ENCODE measurements around the gene ZNF787. TPM values are rescaled to one million over a fixed set of nuclear protein-coding genes. Genes with fewer than 3 reads are reported as not detected.

ZNF787 gene
- total and polyA plus RNA-seq, 2 of the 8 experiments (the other 6 are each of a cell fraction or from before 2014, with no cell fraction given) = 19.7 to 56.0 TPM

- Histone ChIP-seq H3K4me1 (replicated peaks in 1 of 4; ENCODE audit: control insufficient read depth in 3 of 4, insufficient read depth in 4 of 4, low read length in 3 of 4) (peaks cover 5 to 10% (median 8%) of the 10 kb centered on the region in 4 experiments), H3K23me2 (ENCODE audit: low read depth, low read length) (no peaks in the 10 kb centered on the region), H4K20me1 (replicated peaks in 1 of 2; ENCODE audit: control insufficient read depth in 1 of 2, insufficient read depth in 2 of 2, low read length in 2 of 2) (peaks cover 3 to 15% of the 10 kb centered on the region in 2 experiments), H3K9me3 (ENCODE audit: insufficient read depth in 2 of 2, low read depth in 1 of 2, low read length in 1 of 2) (no peaks in the 10 kb centered on the region), H3K18ac (ENCODE audit: extremely low read depth, low read length) (no peak overlapping the region), H3K27me3 (replicated peaks in 1 of 4; ENCODE audit: control insufficient read depth in 3 of 4, extremely low read depth in 1 of 4, insufficient read depth in 3 of 4, low read length in 3 of 4) (no peaks in the 10 kb centered on the region), H3K27ac (ENCODE audit: low read depth, low read length) (no peak overlapping the region), H3K23ac (ENCODE audit: insufficient read length) (no peak overlapping the region), H3K36me3 (ENCODE audit: control insufficient read depth in 2 of 4, insufficient read depth in 4 of 4, low read length in 3 of 4) (peaks cover 2 to 22% (median 10%) of the 10 kb centered on the region in 4 experiments; a peak in 6 of 8 replicates), H3K79me2 (ENCODE audit: control insufficient read depth in 1 of 2, insufficient read depth in 2 of 2, low read length in 2 of 2) (peaks cover 0 to 13% of the 10 kb centered on the region in 2 experiments; a peak in 2 of 4 replicates), H2BK20ac (ENCODE audit: low read length) (no peak overlapping the region), H2BK12ac (ENCODE audit: low read depth, low read length) (no peak overlapping the region), H4K5ac (ENCODE audit: insufficient read length, low read depth, low read length) (no peak overlapping the region), H4K8ac (ENCODE audit: extremely low read depth, insufficient read depth, low read length) (no peak overlapping the region), H3K4me3 (ENCODE audit: extremely low read depth in 1 of 4, insufficient read depth in 2 of 4, low read depth in 3 of 4, low read length in 4 of 4) (no peak overlapping the region), H2BK5ac (ENCODE audit: low read depth, low read length) (no peak overlapping the region), H3K79me1 (ENCODE audit: low read depth, low read length) (peaks cover 7% of the 10 kb centered on the region), H3K4me2 (ENCODE audit: insufficient read depth in 1 of 2, low read depth in 2 of 2, low read length in 2 of 2) (no peak overlapping the region), H2AFZ (ENCODE audit: low read length) (no peak overlapping the region), H3K14ac (ENCODE audit: insufficient read length) (no peak overlapping the region), H2BK15ac (ENCODE audit: low read length) (no peak overlapping the region), H4K91ac (replicated peaks; ENCODE audit: insufficient read length, low read length) (no peak overlapping the region), H3K9ac (replicated peaks in 1 of 4; ENCODE audit: extremely low read depth in 1 of 4, low read depth in 3 of 4, low read length in 3 of 4) (no peak overlapping the region), H2AK5ac (ENCODE audit: low read depth, low read length) (no peak overlapping the region), H2BK120ac (replicated peaks; ENCODE audit: low read depth, low read length) (no peak overlapping the region), H3K56ac (replicated peaks; ENCODE audit: insufficient read length, low read depth, low read length) (no peak overlapping the region), H3K4ac (replicated peaks; ENCODE audit: insufficient read length, low read depth, low read length) (no peak overlapping the region)
- TF ChIP-seq NANOG (IDR thresholded peaks at IDR 0.05; ENCODE audit: insufficient read depth, low read depth, low read length, poor library complexity, severe bottlenecking) (no peak), RXRA (IDR thresholded peaks at IDR 0.05; ENCODE audit: insufficient read depth, low read depth, low read length) (no peak), MAFK (IDR thresholded peaks at IDR 0.05; ENCODE audit: low read depth, low read length) (no peak), SP1 (IDR thresholded peaks at IDR 0.05; ENCODE audit: low read depth, low read length) (no peak), E2F6 (IDR thresholded peaks at IDR 0.05) (no peak), EP300 (IDR thresholded peaks at IDR 0.05; ENCODE audit: borderline replicate concordance in 1 of 2, low read depth in 2 of 2, low read length in 2 of 2) (no peak), CHD2 (IDR thresholded peaks at IDR 0.05; ENCODE audit: low read length) (no peak), FOSL1 (IDR thresholded peaks at IDR 0.05; ENCODE audit: insufficient read depth, low read depth, low read length) (no peak), CEBPB (IDR thresholded peaks at IDR 0.05; ENCODE audit: low read depth, low read length) (no peak), MAX (IDR thresholded peaks at IDR 0.05) (no peak), CREB1 (IDR thresholded peaks at IDR 0.05) (no peak), GTF2F1 (IDR thresholded peaks at IDR 0.05; ENCODE audit: borderline replicate concordance, low read depth, low read length) (no peak)
- DNase-seq (ENCODE audit: low read depth in 1 of 2, low spot score in 2 of 2) (no peak), FAIRE-seq (no peak)
- POLR2A ChIA-PET (ENCODE audit: partially characterized antibody) = interaction anchor here (1.6 kb wide), 1 partner anchor 29 kb away, joined by 4 read pairs; the partner anchor contains the start of gene ZNF787
- CTCF ChIA-PET (ENCODE audit: partially characterized antibody) = interaction anchor here (3.0 to 6.3 kb wide), 2 partner anchors 17 to 45 kb away, joined by 9 to 57 read pairs; no protein-coding TSS in a partner anchor
- WGBS, 2 experiments (ENCODE audit: extremely low coverage in 1 of 2, insufficient coverage in 1 of 2, insufficient read length in 1 of 2, insufficient replicate concordance in 2 of 2, low coverage in 1 of 2, low lambda C conversion rate in 2 of 2, missing lambda C conversion rate in 1 of 2) = 94% methylated on average over 11 of the region's 11 CpGs; no CpG with 5 or more reads in 1 of the 2 experiments
Observed at GRCh38 chr19:56150358-56150757, 29.3 kb upstream of the ZNF787 start.

Data from H1 (cell line).